Endothelial cell of umbilical vein (primary cell): ENCODE measurements around the gene SARS2.

ENCODE experiments used
- CTCF ChIP-seq, 2 donors: IDR thresholded peaks; 1 replicate in 1 of 2; 2 replicates in 1 of 2; pipeline ENCODE4 v1.5.1; 2011; ENCODE audit warnings: low read length in 2 of 2, mild to moderate bottlenecking in 2 of 2, moderate library complexity in 2 of 2, control low read depth in 1 of 2, inconsistent platforms in 1 of 2, low read depth in 1 of 2; ENCODE audit not compliant: insufficient read depth in 1 of 2; ENCODE audit errors: extremely low read depth in 1 of 2
- EZH2 ChIP-seq: IDR thresholded peaks from 2 replicates; pipeline ENCODE4 v1.6.1; 2012; ENCODE audit warnings: borderline replicate concordance, low read depth, mild to moderate bottlenecking, moderate library complexity, low read length, inconsistent platforms; ENCODE audit not compliant: severe bottlenecking
- JUN ChIP-seq: IDR thresholded peaks from 2 replicates; pipeline ENCODE4 v1.6.1; 2011; ENCODE audit warnings: borderline replicate concordance, low read depth; ENCODE audit not compliant: insufficient read length, insufficient read depth
- POLR2A ChIP-seq: IDR thresholded peaks from 2 replicates; pipeline ENCODE4 v1.6.1; 2012; ENCODE audit warnings: low read depth, mild to moderate bottlenecking, control low read depth, low read length

- TF ChIP-seq CTCF (IDR thresholded peaks at IDR 0.05; ENCODE audit: extremely low read depth in 1 of 2, insufficient read depth in 1 of 2, low read depth in 1 of 2, low read length in 2 of 2) (no peak), JUN (no peak), POLR2A (no peak), EZH2 (no peak)
Observed at GRCh38 chr19:38922482-38922881, 8.1 kb downstream of the SARS2 start.
